Measurements from ENCODE around the gene PRDM2.

PRDM2 gene

GRCh38 chr1:13823936-13824335, 123.9 kb downstream of the PRDM2 start:
- Histone ChIP-seq H3K9me2 (replicated peaks; ENCODE audit: insufficient read depth, low read length) (no peaks in the 10 kb centered on the region), H3K9ac (ENCODE audit: low read length) (no peak overlapping the region), H3K4me3 (ENCODE audit: insufficient read depth, low read length, poor library complexity, severe bottlenecking) (no peak overlapping the region), H4K20me1 (ENCODE audit: low read depth, low read length) (no peaks in the 10 kb centered on the region), H3K27me3 (ENCODE audit: low read length) (no peaks in the 10 kb centered on the region), H3K9me3 (ENCODE audit: insufficient read depth, low read length) (no peaks in the 10 kb centered on the region), H3K36me3 (ENCODE audit: low read length) (no peaks in the 10 kb centered on the region), H3F3A (ENCODE audit: insufficient read depth) (no peaks in the 10 kb centered on the region), H2AFZ (ENCODE audit: low read depth, low read length, severe bottlenecking) (no peak overlapping the region), H3K79me2 (ENCODE audit: insufficient read depth, low read length) (no peaks in the 10 kb centered on the region), H3K4me2 (ENCODE audit: low read depth, low read length, poor library complexity, severe bottlenecking) (no peak overlapping the region), H3K27ac (ENCODE audit: low read depth, low read length) (no peak overlapping the region)
- TF ChIP-seq CTCF (IDR thresholded peaks at IDR 0.05; ENCODE audit: insufficient read depth, low read length, poor library complexity, severe bottlenecking) (no peak), EZH2phosphoT487 (conservative IDR thresholded peaks at IDR 0.05; ENCODE audit: low read length) (no peak)

GRCh38 chr1:13824626-13825025, 124.6 kb downstream of the PRDM2 start:
- H3K27me3 ChIP-seq (ENCODE audit: low read length) = no peaks in the 10 kb centered on the region
- no peaks in the 10 kb centered on the region for H3K79me2 ChIP-seq (ENCODE audit: insufficient read depth, low read length)
- H3K9ac ChIP-seq (ENCODE audit: low read length) = no peak overlapping the region
- H3K36me3 ChIP-seq (ENCODE audit: low read length) = no peaks in the 10 kb centered on the region
- H3K9me2 ChIP-seq (replicated peaks; ENCODE audit: insufficient read depth, low read length) = no peaks in the 10 kb centered on the region
- no peaks in the 10 kb centered on the region for H3K9me3 ChIP-seq (ENCODE audit: insufficient read depth, low read length)
- no peak overlapping the region for H3K4me3 ChIP-seq (ENCODE audit: insufficient read depth, low read length, poor library complexity, severe bottlenecking)
- H2AFZ ChIP-seq (ENCODE audit: low read depth, low read length, severe bottlenecking) = no peak overlapping the region
- no peak overlapping the region for H3K27ac ChIP-seq (ENCODE audit: low read depth, low read length)
- no peak overlapping the region for H3K4me2 ChIP-seq (ENCODE audit: low read depth, low read length, poor library complexity, severe bottlenecking)
- no peak for TF ChIP-seq EZH2phosphoT487 (conservative IDR thresholded peaks at IDR 0.05; ENCODE audit: low read length)
- TF ChIP-seq CTCF (IDR thresholded peaks at IDR 0.05; ENCODE audit: insufficient read depth, low read length, poor library complexity, severe bottlenecking) = no peak
- no peaks in the 10 kb centered on the region for H3F3A ChIP-seq (ENCODE audit: insufficient read depth)
- H4K20me1 ChIP-seq (ENCODE audit: low read depth, low read length) = no peaks in the 10 kb centered on the region

GRCh38 chr1:13825033-13825432, 125.0 kb downstream of the PRDM2 start:
- Histone ChIP-seq H3K9ac (ENCODE audit: low read length) (no peak overlapping the region), H3K9me2 (replicated peaks; ENCODE audit: insufficient read depth, low read length) (no peaks in the 10 kb centered on the region), H3F3A (ENCODE audit: insufficient read depth) (no peaks in the 10 kb centered on the region), H3K36me3 (ENCODE audit: low read length) (no peaks in the 10 kb centered on the region), H4K20me1 (ENCODE audit: low read depth, low read length) (no peaks in the 10 kb centered on the region), H3K27me3 (ENCODE audit: low read length) (no peaks in the 10 kb centered on the region), H3K79me2 (ENCODE audit: insufficient read depth, low read length) (no peaks in the 10 kb centered on the region), H3K27ac (ENCODE audit: low read depth, low read length) (no peak overlapping the region), H3K4me3 (ENCODE audit: insufficient read depth, low read length, poor library complexity, severe bottlenecking) (no peak overlapping the region), H3K4me2 (ENCODE audit: low read depth, low read length, poor library complexity, severe bottlenecking) (no peak overlapping the region), H3K9me3 (ENCODE audit: insufficient read depth, low read length) (no peaks in the 10 kb centered on the region), H2AFZ (ENCODE audit: low read depth, low read length, severe bottlenecking) (no peak overlapping the region)
- no peak for TF ChIP-seq CTCF (IDR thresholded peaks at IDR 0.05; ENCODE audit: insufficient read depth, low read length, poor library complexity, severe bottlenecking)
- no peak for TF ChIP-seq EZH2phosphoT487 (conservative IDR thresholded peaks at IDR 0.05; ENCODE audit: low read length)

All from SU-DHL-6 (cell line).